Activated naive CD8-positive, alpha-beta T cell treated with anti-CD3 and anti-CD28 coated beads, Interleukin-2, amount 50 U/mL, for 24 hours (primary cell): Measurements from ENCODE around the gene JAKMIP2.

ENCODE experiments used
- ATAC-seq: fragments of 150-1000 bp; cut with Tn5 transposase; one replicate; pipeline ENCODE4 v1.10.0; 2021
- DNase-seq: peaks from one replicate; pipeline ENCODE4 v3.0.0; 2021
- H3K27ac Mint-ChIP-seq: one replicate; pipeline ENCODE4 v1.8.0; 2021; ENCODE audit warnings: mild to moderate bottlenecking, mixed read lengths
- H3K27me3 Mint-ChIP-seq: one replicate; pipeline ENCODE4 v1.8.0; 2021; ENCODE audit warnings: mixed read lengths
- H3K36me3 Mint-ChIP-seq: one replicate; pipeline ENCODE4 v1.8.0; 2021; ENCODE audit warnings: low read depth, mixed read lengths
- H3K4me1 Mint-ChIP-seq: one replicate; pipeline ENCODE4 v1.8.0; 2021; ENCODE audit warnings: mixed read lengths
- H3K4me3 Mint-ChIP-seq: one replicate; pipeline ENCODE4 v1.8.0; 2021; ENCODE audit warnings: mild to moderate bottlenecking, moderate library complexity, mixed read lengths
- H3K9me3 Mint-ChIP-seq: one replicate; pipeline ENCODE4 v1.8.0; 2021; ENCODE audit warnings: mixed read lengths

Gene JAKMIP2

DNA sequence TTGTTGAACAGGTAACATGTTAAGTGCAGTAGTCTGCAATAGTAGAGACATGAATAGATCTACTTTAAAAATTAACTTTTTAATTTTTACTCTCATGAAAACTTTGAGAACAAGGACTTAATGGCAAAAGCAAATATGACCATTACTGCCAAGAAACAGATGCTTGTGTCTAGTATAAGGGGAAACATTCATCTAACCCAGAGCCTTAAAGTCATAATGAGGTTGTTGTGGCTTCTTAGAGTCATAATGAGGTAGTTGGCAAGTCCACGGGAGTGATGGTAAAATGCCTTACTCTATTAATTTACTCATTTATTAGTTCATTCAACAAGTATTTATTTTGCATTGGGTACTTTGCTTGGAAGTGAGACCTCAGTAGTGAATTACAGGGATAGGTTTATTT, 71.5 kb downstream of the JAKMIP2 start:
- ATAC-seq: no peak
- Mint-ChIP-seq H3K27ac (no peak overlapping the region), H3K4me1 (peaks cover 5% of the 10 kb centered on the region), H3K9me3 (no peaks in the 10 kb centered on the region), H3K36me3 (no peaks in the 10 kb centered on the region), H3K27me3 (no peaks in the 10 kb centered on the region), H3K4me3 (no peak overlapping the region)
- no peak for DNase-seq

DNA sequence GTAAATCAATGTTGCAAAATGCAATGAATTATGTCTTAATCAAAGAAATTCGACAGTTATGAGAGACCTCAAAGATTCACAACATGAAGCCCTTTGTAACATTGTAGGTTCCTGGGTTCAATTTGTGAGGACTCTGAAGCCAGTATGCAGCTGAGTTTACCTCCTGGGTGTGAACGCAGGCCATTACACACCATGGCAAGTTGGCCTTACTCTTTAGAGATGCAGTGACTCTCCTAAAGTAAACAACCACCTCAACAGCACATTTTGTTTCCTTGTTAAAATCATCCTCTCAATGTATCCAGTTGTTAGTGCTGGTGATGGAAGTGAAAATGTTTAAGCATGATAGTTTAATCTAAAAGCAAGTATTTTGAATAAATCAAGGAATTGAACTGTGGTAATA, 73.8 kb downstream of the JAKMIP2 start:
- Mint-ChIP-seq H3K27me3 (no peaks in the 10 kb centered on the region), H3K9me3 (no peaks in the 10 kb centered on the region), H3K36me3 (no peaks in the 10 kb centered on the region), H3K4me3 (no peak overlapping the region), H3K4me1 (peaks cover 5% of the 10 kb centered on the region), H3K27ac (no peak overlapping the region)
- DNase-seq: no peak
- ATAC-seq: no peak

DNA sequence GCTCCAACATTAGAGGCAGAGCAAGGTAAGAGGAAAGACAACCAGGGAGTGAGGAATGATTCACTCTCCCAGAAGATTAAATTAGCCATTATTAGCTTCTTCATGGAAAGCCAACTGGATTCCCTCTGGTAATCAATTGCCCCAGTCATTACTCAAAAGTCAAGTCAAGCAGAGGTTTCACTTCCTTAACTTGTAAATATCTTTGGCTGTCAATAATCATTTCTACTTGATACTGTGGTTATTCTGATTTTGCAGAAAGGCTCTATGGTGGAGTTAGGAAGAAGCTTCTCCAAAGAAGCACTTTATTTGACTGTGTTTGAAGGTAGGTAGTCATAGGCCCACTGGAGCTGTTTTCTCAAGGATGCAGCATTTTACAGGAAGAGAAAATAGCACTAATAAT, 78.0 kb downstream of the JAKMIP2 start:
- Mint-ChIP-seq H3K27me3 (no peaks in the 10 kb centered on the region), H3K4me1 (no peaks in the 10 kb centered on the region), H3K27ac (no peak overlapping the region), H3K36me3 (no peaks in the 10 kb centered on the region), H3K4me3 (no peak overlapping the region), H3K9me3 (no peaks in the 10 kb centered on the region)
- ATAC-seq (no peak), DNase-seq (no peak)

GRCh38 chr5:147701468-147701867, 81.1 kb downstream of the JAKMIP2 start:
- H3K27ac Mint-ChIP-seq: no peak overlapping the region
- no peaks in the 10 kb centered on the region for H3K27me3 Mint-ChIP-seq
- H3K4me1 Mint-ChIP-seq: no peaks in the 10 kb centered on the region
- no peak for ATAC-seq
- H3K36me3 Mint-ChIP-seq: peaks cover 12% of the 10 kb centered on the region
- DNase-seq: no peak
- H3K9me3 Mint-ChIP-seq: peaks cover 19% of the 10 kb centered on the region
- no peak overlapping the region for H3K4me3 Mint-ChIP-seq

- DNase-seq (no peak), ATAC-seq (no peak)
- peaks cover 14% of the 10 kb centered on the region for H3K36me3 Mint-ChIP-seq
- H3K27me3 Mint-ChIP-seq: no peaks in the 10 kb centered on the region
- H3K9me3 Mint-ChIP-seq: peaks cover 20% of the 10 kb centered on the region
- no peaks in the 10 kb centered on the region for H3K4me1 Mint-ChIP-seq
- H3K27ac Mint-ChIP-seq: no peak overlapping the region
- H3K4me3 Mint-ChIP-seq: no peak overlapping the region
These were observed 82.9 kb downstream of the JAKMIP2 start for GRCh38 chr5:147699496-147700088.

GRCh38 chr5:147697380-147697779, 85.1 kb downstream of the JAKMIP2 start:
- Mint-ChIP-seq H3K36me3 (peaks cover 14% of the 10 kb centered on the region), H3K4me3 (no peak overlapping the region), H3K27ac (no peak overlapping the region), H3K9me3 (peaks cover 20% of the 10 kb centered on the region), H3K27me3 (no peaks in the 10 kb centered on the region), H3K4me1 (no peaks in the 10 kb centered on the region)
- DNase-seq: no peak
- ATAC-seq: no peak

- DNase-seq: no peak
- H3K4me3 Mint-ChIP-seq: no peak overlapping the region
- peaks cover 14% of the 10 kb centered on the region for H3K36me3 Mint-ChIP-seq
- H3K27me3 Mint-ChIP-seq: no peaks in the 10 kb centered on the region
- no peaks in the 10 kb centered on the region for H3K4me1 Mint-ChIP-seq
- ATAC-seq: no peak
- no peak overlapping the region for H3K27ac Mint-ChIP-seq
- peaks cover 20% of the 10 kb centered on the region for H3K9me3 Mint-ChIP-seq
These were observed 87.8 kb downstream of the JAKMIP2 start for GRCh38 chr5:147694772-147695171.

DNA sequence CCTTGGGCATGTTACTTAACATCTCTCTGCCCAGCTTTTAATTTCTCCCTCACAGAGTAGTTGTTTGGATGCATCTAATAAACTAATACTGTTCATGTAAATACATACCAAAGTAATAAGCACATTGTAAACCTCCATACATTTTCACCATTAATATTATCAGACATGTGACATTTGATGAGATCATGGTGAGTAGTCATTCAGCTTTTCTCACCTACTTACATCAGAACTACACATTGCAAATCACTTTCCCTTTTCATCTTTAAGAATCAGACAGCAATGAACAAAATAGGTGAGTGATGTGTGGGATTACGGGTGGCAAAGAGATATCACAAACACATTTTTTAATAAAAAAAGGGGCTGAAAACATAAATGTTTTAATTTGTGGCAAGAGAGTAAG, 89.3 kb downstream of the JAKMIP2 start:
- Mint-ChIP-seq H3K27ac (no peak overlapping the region), H3K27me3 (no peaks in the 10 kb centered on the region), H3K4me3 (no peak overlapping the region), H3K9me3 (peaks cover 10% of the 10 kb centered on the region), H3K4me1 (no peaks in the 10 kb centered on the region), H3K36me3 (peaks cover 5% of the 10 kb centered on the region)
- ATAC-seq: no peak
- DNase-seq: no peak

GRCh38 chr5:147691130-147691529, 91.4 kb downstream of the JAKMIP2 start:
- no peak for DNase-seq
- no peaks in the 10 kb centered on the region for H3K27me3 Mint-ChIP-seq
- ATAC-seq: no peak
- no peaks in the 10 kb centered on the region for H3K36me3 Mint-ChIP-seq
- H3K4me1 Mint-ChIP-seq: no peaks in the 10 kb centered on the region
- no peak overlapping the region for H3K27ac Mint-ChIP-seq
- no peaks in the 10 kb centered on the region for H3K9me3 Mint-ChIP-seq
- H3K4me3 Mint-ChIP-seq: no peak overlapping the region

GRCh38 chr5:147690595-147690994, 91.9 kb downstream of the JAKMIP2 start:
- H3K4me3 Mint-ChIP-seq: no peak overlapping the region
- H3K9me3 Mint-ChIP-seq: no peaks in the 10 kb centered on the region
- H3K36me3 Mint-ChIP-seq: no peaks in the 10 kb centered on the region
- no peaks in the 10 kb centered on the region for H3K4me1 Mint-ChIP-seq
- H3K27me3 Mint-ChIP-seq: no peaks in the 10 kb centered on the region
- DNase-seq (no peak), ATAC-seq (no peak)
- H3K27ac Mint-ChIP-seq: no peak overlapping the region

DNA sequence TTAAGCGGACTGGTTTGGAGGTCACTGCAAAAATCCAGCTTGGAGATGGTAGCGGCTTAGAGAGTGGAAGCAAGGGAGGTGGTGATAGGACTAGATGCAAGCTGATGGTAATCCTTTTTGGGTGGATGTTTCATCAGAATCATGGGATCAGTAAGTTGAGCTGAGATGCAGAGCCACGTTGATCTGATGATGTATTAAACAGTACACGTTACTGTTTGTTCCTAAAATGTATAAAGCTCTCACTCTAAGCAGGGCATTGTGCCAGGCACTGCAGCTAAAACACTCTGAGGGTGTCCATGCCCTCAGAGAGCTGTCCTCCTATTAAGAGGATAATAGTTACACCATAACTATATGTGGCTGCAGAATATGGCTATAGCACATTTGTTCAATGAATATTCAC, 93.1 kb downstream of the JAKMIP2 start:
- ATAC-seq (no peak), DNase-seq (no peak)
- H3K4me3 Mint-ChIP-seq: no peak overlapping the region
- no peaks in the 10 kb centered on the region for H3K36me3 Mint-ChIP-seq
- H3K9me3 Mint-ChIP-seq: no peaks in the 10 kb centered on the region
- no peak overlapping the region for H3K27ac Mint-ChIP-seq
- H3K4me1 Mint-ChIP-seq: no peaks in the 10 kb centered on the region
- H3K27me3 Mint-ChIP-seq: no peaks in the 10 kb centered on the region

GRCh38 chr5:147688656-147689356, 93.7 kb downstream of the JAKMIP2 start:
- ATAC-seq: no peak
- H3K27me3 Mint-ChIP-seq: no peaks in the 10 kb centered on the region
- H3K4me3 Mint-ChIP-seq: no peak overlapping the region

GRCh38 chr5:147687118-147687517, 95.4 kb downstream of the JAKMIP2 start:
- no peak overlapping the region for H3K27ac Mint-ChIP-seq
- DNase-seq (no peak), ATAC-seq (no peak)
- H3K4me1 Mint-ChIP-seq: no peaks in the 10 kb centered on the region
- H3K9me3 Mint-ChIP-seq: no peaks in the 10 kb centered on the region
- no peak overlapping the region for H3K4me3 Mint-ChIP-seq
- no peaks in the 10 kb centered on the region for H3K27me3 Mint-ChIP-seq
- no peaks in the 10 kb centered on the region for H3K36me3 Mint-ChIP-seq

More at GRCh38 chr5:147688656-147689356, 93.7 kb downstream of the JAKMIP2 start:
- Mint-ChIP-seq H3K4me1 (no peaks in the 10 kb centered on the region), H3K36me3 (no peaks in the 10 kb centered on the region), H3K9me3 (no peaks in the 10 kb centered on the region), H3K27ac (no peak overlapping the region)
- DNase-seq: no peak

DNA sequence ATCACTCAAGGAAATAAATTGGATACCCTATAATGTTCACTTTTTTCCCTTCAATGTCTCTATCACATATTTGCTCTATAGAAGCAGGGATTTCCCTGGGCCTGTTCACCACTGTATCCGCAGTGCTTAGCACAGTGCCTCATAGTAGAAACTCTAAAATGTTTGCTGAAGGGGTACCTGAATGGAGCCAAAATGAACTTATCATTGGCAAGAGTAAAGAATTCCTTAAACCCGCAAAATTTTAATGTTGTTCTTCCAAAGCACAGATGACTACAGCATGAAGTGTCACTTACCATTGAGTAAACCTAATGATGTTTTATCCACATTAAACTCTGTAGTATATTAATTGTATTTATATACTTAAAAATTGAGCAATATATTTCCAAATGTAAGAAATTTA, 96.1 kb downstream of the JAKMIP2 start:
- no peaks in the 10 kb centered on the region for H3K27me3 Mint-ChIP-seq
- no peaks in the 10 kb centered on the region for H3K9me3 Mint-ChIP-seq
- no peaks in the 10 kb centered on the region for H3K36me3 Mint-ChIP-seq
- ATAC-seq: no peak
- H3K27ac Mint-ChIP-seq: no peak overlapping the region
- no peak for DNase-seq
- no peak overlapping the region for H3K4me3 Mint-ChIP-seq
- no peaks in the 10 kb centered on the region for H3K4me1 Mint-ChIP-seq

GRCh38 chr5:147685993-147686392, 96.5 kb downstream of the JAKMIP2 start:
- Mint-ChIP-seq H3K27me3 (no peaks in the 10 kb centered on the region), H3K27ac (no peak overlapping the region), H3K9me3 (no peaks in the 10 kb centered on the region), H3K4me3 (no peak overlapping the region), H3K4me1 (no peaks in the 10 kb centered on the region), H3K36me3 (no peaks in the 10 kb centered on the region)
- no peak for DNase-seq
- ATAC-seq: no peak

DNA sequence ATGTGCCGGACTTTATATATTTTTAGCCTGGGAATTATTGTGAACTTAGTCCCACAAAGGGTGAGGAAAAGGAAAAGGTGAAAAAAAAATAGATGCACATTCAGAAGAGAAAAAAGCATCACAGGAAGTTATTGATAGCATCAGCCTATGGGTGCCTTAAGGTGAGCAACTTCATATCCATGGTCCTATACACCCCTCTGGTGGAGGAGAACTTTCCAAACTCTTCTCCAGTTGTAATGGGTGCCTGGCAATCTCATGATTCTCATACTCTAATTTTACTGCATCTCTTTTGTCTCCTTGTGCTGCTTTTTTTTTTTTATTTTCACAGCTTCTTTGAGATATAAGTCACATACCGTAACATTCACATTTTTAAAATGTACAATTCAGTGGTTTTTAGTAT, 107.4 kb downstream of the JAKMIP2 start:
- Mint-ChIP-seq H3K36me3 (peaks cover 6% of the 10 kb centered on the region), H3K27me3 (no peaks in the 10 kb centered on the region)

More for the DNA sequence above, 107.4 kb downstream of the JAKMIP2 start:
- H3K9me3 Mint-ChIP-seq: no peaks in the 10 kb centered on the region
- no peaks in the 10 kb centered on the region for H3K4me1 Mint-ChIP-seq
- no peak overlapping the region for H3K27ac Mint-ChIP-seq
- H3K4me3 Mint-ChIP-seq: no peak overlapping the region
- DNase-seq (no peak), ATAC-seq (no peak)
